Sigmoid colon (tissue), 7 donors: ENCODE results near the gene LPCAT1. TPM values are rescaled to one million over a fixed set of nuclear protein-coding genes. Genes with fewer than 3 reads are reported as not detected.
"Not testable (repeated sequence)": the region's sequence is repeated elsewhere in the genome, so short reads cannot be mapped to it uniquely, and the experiment has no call there.

Experiments
- DNase-seq: peaks from one replicate; pipeline ENCODE4 v3.0.0-alpha.2; 2019
- H3K27ac ChIP-seq, 4 donors: fragments of 200-600 bp; sonication (generic); one replicate each; pipeline ENCODE4 v1.5.1; 2016 to 2019; ENCODE audit warnings: mild to moderate bottlenecking in 1 of 4
- H3K27me3 ChIP-seq, 3 donors: fragments of 200-600 bp; sonication (generic); one replicate each; pipeline ENCODE4 v1.5.1; 2019; ENCODE audit warnings: mild to moderate bottlenecking in 1 of 3
- H3K36me3 ChIP-seq, 4 donors: fragments of 200-600 bp; sonication (generic); one replicate each; pipeline ENCODE4 v1.5.1; 2016 to 2019
- H3K4me1 ChIP-seq, 4 donors: fragments of 200-600 bp; sonication (generic); one replicate each; pipeline ENCODE4 v1.5.1; 2017 to 2019
- H3K4me3 ChIP-seq, 4 donors: fragments of 200-600 bp; sonication (generic); one replicate each; pipeline ENCODE4 v1.5.1; 2017 to 2019; ENCODE audit warnings: mild to moderate bottlenecking in 2 of 4, moderate library complexity in 1 of 4
- H3K9me3 ChIP-seq, 4 donors: fragments of 200-600 bp in 3 of 4; sonication (generic) in 3 of 4; one replicate each; pipeline versions ENCODE4 v1.5.1 to v1.6.1; 2013 to 2019
- EP300 ChIP-seq, 4 donors: sonication (generic); formaldehyde crosslinking; IDR thresholded peaks; one replicate each; pipeline ENCODE4 v1.6.1; 2017; ENCODE audit warnings: antibody characterized with exemption in 4 of 4
- POLR2A ChIP-seq, 2 donors: fragments of 450-650 bp; IDR thresholded peaks; one replicate each; pipeline ENCODE4 v1.6.1; 2016; ENCODE audit warnings: antibody characterized with exemption in 2 of 2, mild to moderate bottlenecking in 2 of 2, moderate library complexity in 2 of 2
- POLR2AphosphoS5 ChIP-seq, 4 donors: sonication (generic); formaldehyde crosslinking; IDR thresholded peaks; one replicate each; pipeline ENCODE4 v1.6.1; 2017; ENCODE audit warnings: antibody characterized with exemption in 4 of 4
- WGBS, 2 donors: extraction: QIAGEN DNeasy Blood & Tissue Kit; methylation state at CpG; one replicate each; pipeline ENCODE4 v1.1.7; 2013; 5-methylcytosine and 5-hydroxymethylcytosine counted together
- intact Hi-C: fragments of 100-400 bp; cut with DNase I; formaldehyde crosslinking; loops from one replicate; pipeline ENCODE4 v1.15.1; 2023
- polyA plus RNA-seq, 3 donors: library from polyadenylated mRNA; stranded (reverse); fragments of 200-250 nt; gene quantifications; one replicate each; pipeline ENCODE4 v1.2.3, GENCODE V29; 2013
- total RNA-seq, 4 donors: library from RNA; depleted of rRNA; stranded (reverse); fragments of >200 nt; gene quantifications; one replicate each; pipeline ENCODE4 v1.1.0, GENCODE V29; 2016
- TF ChIP-seq, protein P1 (sequence below), 4 experiments: fragments of 450-650 bp in 3 of 4; fragments of 200-600 bp in 1 of 4; IDR thresholded peaks; one replicate each; pipeline ENCODE4 v1.5.1; 2016 to 2019; ENCODE audit warnings: antibody characterized with exemption in 4 of 4, mild to moderate bottlenecking in 3 of 4, moderate library complexity in 2 of 4
- donor health status: healthy with polysubstance abuse.
- donor health status: Bipolar disorder and iron deficiency.
- donor health status: healthy.

The LPCAT1 gene
- total and polyA plus RNA-seq, 7 donors: 4.2 to 35.1 (median 22.2) TPM

DNA sequence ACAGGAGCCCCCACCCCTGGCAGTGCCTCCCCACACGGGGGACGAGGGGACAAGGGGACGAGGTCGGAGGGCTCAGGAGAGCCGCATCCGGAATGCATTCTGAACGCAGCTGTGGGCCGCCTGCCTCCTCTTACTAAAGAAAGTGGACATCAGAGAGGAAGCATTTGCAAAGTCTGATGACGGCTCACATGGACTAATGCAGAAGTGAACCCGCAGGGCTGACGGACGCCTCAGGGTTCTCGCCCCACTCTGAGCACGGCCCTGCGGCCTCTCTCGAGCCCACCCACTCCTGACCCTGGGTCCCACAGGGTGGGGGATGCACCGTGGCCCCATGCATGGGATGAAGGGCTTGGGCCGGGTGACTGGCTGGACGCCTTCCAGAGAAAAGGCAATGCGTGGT, 5.9 kb downstream of the LPCAT1 start:
- Histone ChIP-seq H3K4me3 (no peak overlapping the region), H3K36me3 (peaks cover 0 to 30% (median 4%) of the 10 kb centered on the region in 4 donors), H3K27me3 (no peaks in the 10 kb centered on the region), H3K27ac (no peak overlapping the region), H3K4me1 (peaks cover 0 to 18% (median 12%) of the 10 kb centered on the region in 4 donors), H3K9me3 (no peaks in the 10 kb centered on the region)
- TF ChIP-seq, protein P1, sequence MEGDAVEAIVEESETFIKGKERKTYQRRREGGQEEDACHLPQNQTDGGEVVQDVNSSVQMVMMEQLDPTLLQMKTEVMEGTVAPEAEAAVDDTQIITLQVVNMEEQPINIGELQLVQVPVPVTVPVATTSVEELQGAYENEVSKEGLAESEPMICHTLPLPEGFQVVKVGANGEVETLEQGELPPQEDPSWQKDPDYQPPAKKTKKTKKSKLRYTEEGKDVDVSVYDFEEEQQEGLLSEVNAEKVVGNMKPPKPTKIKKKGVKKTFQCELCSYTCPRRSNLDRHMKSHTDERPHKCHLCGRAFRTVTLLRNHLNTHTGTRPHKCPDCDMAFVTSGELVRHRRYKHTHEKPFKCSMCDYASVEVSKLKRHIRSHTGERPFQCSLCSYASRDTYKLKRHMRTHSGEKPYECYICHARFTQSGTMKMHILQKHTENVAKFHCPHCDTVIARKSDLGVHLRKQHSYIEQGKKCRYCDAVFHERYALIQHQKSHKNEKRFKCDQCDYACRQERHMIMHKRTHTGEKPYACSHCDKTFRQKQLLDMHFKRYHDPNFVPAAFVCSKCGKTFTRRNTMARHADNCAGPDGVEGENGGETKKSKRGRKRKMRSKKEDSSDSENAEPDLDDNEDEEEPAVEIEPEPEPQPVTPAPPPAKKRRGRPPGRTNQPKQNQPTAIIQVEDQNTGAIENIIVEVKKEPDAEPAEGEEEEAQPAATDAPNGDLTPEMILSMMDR (IDR thresholded peaks at IDR 0.05): no peak
- TF ChIP-seq POLR2AphosphoS5 (IDR thresholded peaks at IDR 0.05): no peak
- intact Hi-C loops: no loop called here
- WGBS, 2 donors: 92% methylated on average over 20 of the region's 20 CpGs
- DNase-seq: peak; percentile 46

DNA sequence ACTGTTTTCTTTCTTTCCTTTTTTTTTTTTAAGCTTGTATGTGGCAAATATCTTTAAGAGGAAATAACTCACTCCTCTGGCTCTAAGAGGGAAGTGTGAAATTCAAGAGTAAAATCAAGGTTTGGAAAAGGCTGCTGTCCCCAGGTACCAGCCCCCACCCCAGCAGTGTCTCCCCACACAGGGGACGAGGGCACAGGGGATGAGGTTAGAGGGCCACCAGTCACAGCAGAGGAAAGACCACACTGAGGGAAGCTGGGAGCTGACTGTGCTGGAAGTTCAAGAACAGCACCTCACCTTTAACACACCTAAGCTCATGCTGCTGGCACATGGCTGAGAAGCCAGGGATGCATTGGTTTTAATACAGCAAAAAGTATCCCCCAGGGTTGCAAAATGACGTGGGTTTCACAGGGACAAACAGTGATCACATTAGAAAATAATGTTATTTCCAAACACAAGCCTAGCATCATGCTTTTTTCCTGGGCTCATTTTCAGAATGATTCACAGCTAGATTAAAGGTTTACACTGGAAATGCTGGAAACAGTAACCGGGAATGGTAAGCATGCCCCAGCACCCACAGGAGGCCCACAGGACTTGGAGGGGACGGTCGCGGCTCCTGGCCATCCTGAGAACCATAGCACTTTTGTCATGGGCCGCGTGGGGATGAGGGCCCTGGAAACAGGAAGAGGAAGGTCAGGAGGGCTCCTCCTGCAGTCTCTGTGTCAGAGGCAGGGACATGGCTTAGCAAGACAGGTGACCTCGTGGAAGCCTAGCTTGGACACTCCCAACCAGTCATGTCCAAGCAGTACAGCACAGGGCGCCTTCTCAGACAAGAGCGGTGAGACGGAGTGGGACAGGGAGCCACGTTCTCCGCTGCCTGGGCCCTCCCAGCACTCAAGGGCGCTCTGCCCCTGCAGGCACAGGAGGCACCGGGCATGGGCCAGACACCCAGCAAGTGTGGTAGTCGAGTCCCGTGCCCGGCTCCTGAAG, 6.9 kb downstream of the LPCAT1 start:
- H3K36me3 ChIP-seq: peaks cover 0 to 36% (median 4%) of the 10 kb centered on the region in 4 donors
- H3K4me3 ChIP-seq: no peak overlapping the region
- TF ChIP-seq POLR2A (IDR thresholded peaks at IDR 0.05): no peak
- TF ChIP-seq POLR2AphosphoS5 (IDR thresholded peaks at IDR 0.05): no peak
- TF ChIP-seq, protein P1 (IDR thresholded peaks at IDR 0.05): no peak
- no peak for TF ChIP-seq EP300 (IDR thresholded peaks at IDR 0.05)
- whole genome bisulfite sequencing, 2 donors: 85% methylated on average over 19 of the region's 19 CpGs
- H3K27ac ChIP-seq: no peak overlapping the region
- no peaks in the 10 kb centered on the region for H3K9me3 ChIP-seq
- intact Hi-C loops: no loop called here
- DNase-seq: peak; percentile 54
- no peaks in the 10 kb centered on the region for H3K27me3 ChIP-seq
- peaks cover 0 to 8% (median 2%) of the 10 kb centered on the region in 4 donors for H3K4me1 ChIP-seq

DNA sequence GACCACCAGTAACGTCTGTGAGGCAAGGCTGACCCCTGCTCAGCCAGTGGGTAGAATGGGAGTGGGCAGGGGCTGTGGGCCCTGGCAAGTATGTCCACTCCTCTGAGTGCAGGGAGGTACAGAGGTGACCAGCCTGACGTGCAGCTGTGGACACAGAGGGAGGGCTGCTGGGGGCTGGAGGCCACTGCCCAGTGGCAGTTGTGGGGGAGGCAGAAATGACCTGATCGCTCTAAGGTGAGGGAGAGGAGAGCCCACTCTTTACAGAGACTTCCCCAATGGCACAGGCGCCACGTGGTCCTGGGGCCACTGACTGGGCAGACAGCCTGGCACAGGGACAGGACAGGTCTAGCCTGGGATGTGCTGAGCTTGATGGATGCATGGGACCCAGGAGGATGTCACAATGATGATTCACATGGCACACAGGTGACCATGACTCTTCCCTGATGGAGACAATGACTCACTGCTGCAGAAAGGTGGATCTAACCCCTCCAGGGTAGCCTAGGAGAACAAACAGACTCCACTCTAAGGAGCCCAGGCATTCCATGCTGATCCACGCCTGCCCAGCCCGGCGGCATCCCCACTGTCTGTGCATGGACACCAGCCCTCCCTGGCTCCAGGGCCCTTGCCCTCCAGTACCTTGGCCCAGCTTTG, 7.7 kb downstream of the LPCAT1 start:
- Histone ChIP-seq H3K4me1 (peaks cover 0 to 3% (median 0%) of the 10 kb centered on the region in 4 donors), H3K9me3 (no peaks in the 10 kb centered on the region), H3K4me3 (no peak overlapping the region), H3K27ac (no peak overlapping the region), H3K27me3 (no peaks in the 10 kb centered on the region), H3K36me3 (peaks cover 0 to 36% (median 4%) of the 10 kb centered on the region in 4 donors)
- TF ChIP-seq EP300 (IDR thresholded peaks at IDR 0.05): no peak
- TF ChIP-seq POLR2A (IDR thresholded peaks at IDR 0.05): no peak
- TF ChIP-seq, protein P1 (IDR thresholded peaks at IDR 0.05): no peak
- no peak for TF ChIP-seq POLR2AphosphoS5 (IDR thresholded peaks at IDR 0.05)
- intact Hi-C loops: no loop called here
- WGBS, 2 donors: 89 to 91% methylated on average over 8 of the region's 8 CpGs
- DNase-seq: peak; percentile 61

DNA sequence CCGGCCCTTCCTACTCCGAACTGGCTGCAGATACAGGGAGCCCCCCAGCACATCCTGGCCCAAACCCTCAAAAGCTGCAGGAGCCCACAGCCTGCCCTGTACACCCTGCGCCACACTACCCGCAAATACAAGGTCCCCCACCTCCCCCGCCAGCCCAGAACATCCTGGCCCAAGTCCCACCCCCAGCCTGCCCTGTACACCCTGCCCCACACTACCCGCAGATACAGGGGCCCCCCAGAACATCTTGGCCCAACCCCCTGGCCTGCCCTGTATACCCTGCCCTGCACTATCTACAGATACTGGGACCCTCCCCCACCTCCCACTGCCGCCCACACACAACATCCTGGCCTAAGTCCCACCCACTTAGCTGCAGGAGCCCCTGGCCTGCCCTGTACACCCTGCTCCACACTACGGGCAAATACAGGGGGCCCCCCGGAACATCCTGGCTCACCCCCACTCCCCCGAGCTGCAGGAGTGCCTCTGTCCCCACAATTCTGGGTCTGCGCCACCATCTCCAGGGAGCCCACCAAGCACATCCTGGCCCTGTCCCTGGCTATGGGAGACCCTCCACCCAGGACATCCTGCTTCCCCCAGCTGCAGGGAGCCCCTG, 8.3 kb downstream of the LPCAT1 start:
- intact Hi-C loops: no loop called here
- no peak for TF ChIP-seq POLR2A (IDR thresholded peaks at IDR 0.05)
- TF ChIP-seq POLR2AphosphoS5 (IDR thresholded peaks at IDR 0.05): no peak
- TF ChIP-seq, protein P1 (IDR thresholded peaks at IDR 0.05): no peak
- no peak for TF ChIP-seq EP300 (IDR thresholded peaks at IDR 0.05)
- Histone ChIP-seq H3K9me3 (no peaks in the 10 kb centered on the region), H3K27me3 (no peaks in the 10 kb centered on the region), H3K36me3 (peaks cover 0 to 42% (median 5%) of the 10 kb centered on the region in 4 donors), H3K4me3 (no peak overlapping the region), H3K4me1 (peaks cover 0 to 3% (median 0%) of the 10 kb centered on the region in 4 donors), H3K27ac (no peak overlapping the region)
- 76 to 88% methylated on average over 11 of the region's 11 CpGs for WGBS, 2 donors
- peak; percentile 50 for DNase-seq

DNA sequence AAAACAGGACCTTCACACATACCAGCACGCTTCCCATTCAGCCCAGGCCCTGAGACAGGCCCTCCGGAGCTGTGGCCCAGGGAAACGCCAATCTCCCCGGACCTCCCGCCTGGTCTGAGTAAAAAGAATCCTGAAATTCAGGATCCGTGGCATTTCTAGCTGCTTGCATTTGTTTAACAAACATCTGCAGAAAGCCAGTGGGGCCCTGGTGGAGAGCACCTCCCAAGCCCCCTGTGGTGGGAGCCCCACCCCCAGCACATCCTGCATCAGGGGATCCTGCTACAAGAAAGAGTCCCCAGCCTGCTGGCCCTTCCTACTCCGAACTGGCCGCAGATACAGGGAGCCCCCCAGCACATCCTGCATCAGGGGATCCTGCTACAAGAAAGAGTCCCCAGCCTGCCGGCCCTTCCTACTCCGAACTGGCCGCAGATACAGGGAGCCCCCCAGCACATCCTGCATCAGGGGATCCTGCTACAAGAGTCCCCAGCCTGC, 8.9 kb downstream of the LPCAT1 start:
- H3K4me3 ChIP-seq, intact Hi-C loops, H3K27ac ChIP-seq, H3K4me1 ChIP-seq, H3K27me3 ChIP-seq, H3K9me3 ChIP-seq, DNase-seq: not testable (repeated sequence)
- H3K36me3 ChIP-seq: peaks cover 0 to 39% (median 5%) of the 10 kb centered on the region in 4 donors
- 93 to 94% methylated on average over 11 of the region's 11 CpGs for WGBS, 2 donors
